Measurements from ENCODE around the gene RBM28. TPM values are rescaled to one million over a fixed set of nuclear protein-coding genes. Genes with fewer than 3 reads are reported as not detected.
"Not testable (repeated sequence)": the region's sequence is repeated elsewhere in the genome, so short reads cannot be mapped to it uniquely, and the experiment has no call there.

The RBM28 gene
- polyA plus RNA-seq, 10 donors = 26.2 to 47.8 (median 36.6) TPM

- DNase-seq = no peak
Observed at GRCh38 chr7:128287556-128287955, 56.2 kb downstream of the RBM28 start.

- DNase-seq = no peak
Observed at GRCh38 chr7:128284102-128284501, 59.6 kb downstream of the RBM28 start.

GRCh38 chr7:128281605-128282380, 61.9 kb downstream of the RBM28 start:
- no peak for DNase-seq

- DNase-seq = not testable (repeated sequence)
Observed at GRCh38 chr7:128280451-128280850, 63.3 kb downstream of the RBM28 start.

- DNase-seq = no peak
Observed at GRCh38 chr7:128279124-128279713, 64.5 kb downstream of the RBM28 start.

- DNase-seq = no peak
Observed at GRCh38 chr7:128278366-128278765, 65.3 kb downstream of the RBM28 start.

- DNase-seq = no peak
Observed at GRCh38 chr7:128275681-128276080, 68.0 kb downstream of the RBM28 start.

- no peak for DNase-seq
Observed at GRCh38 chr7:128274884-128275603, 68.7 kb downstream of the RBM28 start.

- DNase-seq = no peak
Observed at GRCh38 chr7:128274246-128274883, 69.3 kb downstream of the RBM28 start.

- no peak for DNase-seq
Observed at GRCh38 chr7:128271942-128272481, 71.7 kb downstream of the RBM28 start.

- DNase-seq = peak in 1 of 3 donors; percentile 51
Observed at GRCh38 chr7:128271471-128271941, 72.2 kb downstream of the RBM28 start.

- DNase-seq = peak in 1 of 3 donors; percentile 24
Observed at GRCh38 chr7:128270826-128271272, 72.9 kb downstream of the RBM28 start.

GRCh38 chr7:128268233-128268632, 75.5 kb downstream of the RBM28 start:
- no peak for DNase-seq

- no peak for DNase-seq
Observed at GRCh38 chr7:128267595-128267924, 76.1 kb downstream of the RBM28 start.

GRCh38 chr7:128266883-128267594, 76.7 kb downstream of the RBM28 start:
- DNase-seq = peak; percentile 59 to 86 (median 63)

GRCh38 chr7:128266529-128266882, 77.2 kb downstream of the RBM28 start:
- DNase-seq = no peak

GRCh38 chr7:128265906-128266300, 77.8 kb downstream of the RBM28 start:
- DNase-seq = no peak

GRCh38 chr7:128265156-128265905, 78.4 kb downstream of the RBM28 start:
- DNase-seq = no peak

GRCh38 chr7:128264477-128264876, 79.2 kb downstream of the RBM28 start:
- no peak for DNase-seq

GRCh38 chr7:128263420-128263819, 80.3 kb downstream of the RBM28 start:
- DNase-seq = no peak
